Posterior vena cava (tissue), 2 donors: ENCODE data around the gene CABCOCO1. TPM values are rescaled to one million over a fixed set of nuclear protein-coding genes. Genes with fewer than 3 reads are reported as not detected.

Experiments
- DNase-seq: peaks from one replicate; pipeline ENCODE4 v3.0.0-alpha.2; 2020; ENCODE audit warnings: low spot score
- intact Hi-C, 2 donors: fragments of 100-400 bp; cut with DNase I; formaldehyde crosslinking; loops; one replicate each; pipeline versions ENCODE4 v1.14.1 to v1.14.2; 2022 to 2023
- total RNA-seq, 2 donors: library from RNA; stranded (reverse); fragmentation: NEBNext Ultra II Directional; extraction: Animal tissue kit (Norgen Biotek cat#: 25700); gene quantifications; one replicate each; pipeline ENCODE4 v1.2.1, GENCODE V29; 2021
- donor health status: DM: yes; HTN: yes; CAD: no.
- donor health status: DM: yes; HTN: yes; CAD: no.

Gene CABCOCO1
- total RNA-seq, 2 donors from 2014 or later = 1.4 TPM

DNA sequence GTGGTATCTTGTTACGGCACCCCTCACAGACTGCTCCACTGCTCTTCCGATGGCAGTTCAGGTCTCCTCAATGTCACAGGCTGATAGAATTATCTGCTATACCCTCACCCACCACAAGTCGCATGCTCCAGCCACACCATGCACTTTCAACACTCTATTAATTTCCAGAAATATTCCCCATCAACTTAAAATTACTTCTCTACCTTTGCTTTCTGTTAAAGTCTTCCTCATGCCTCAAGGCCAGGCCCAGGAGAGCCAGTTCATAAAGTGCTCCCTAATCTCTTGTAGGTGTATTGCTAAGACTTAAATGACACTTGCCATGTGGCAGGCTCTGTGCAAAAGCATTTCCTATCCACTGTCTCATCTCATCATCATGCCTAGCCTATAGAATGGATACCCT is 132.8 kb downstream of the CABCOCO1 start:
- intact Hi-C loops = no loop called here
- no peak for DNase-seq

DNA sequence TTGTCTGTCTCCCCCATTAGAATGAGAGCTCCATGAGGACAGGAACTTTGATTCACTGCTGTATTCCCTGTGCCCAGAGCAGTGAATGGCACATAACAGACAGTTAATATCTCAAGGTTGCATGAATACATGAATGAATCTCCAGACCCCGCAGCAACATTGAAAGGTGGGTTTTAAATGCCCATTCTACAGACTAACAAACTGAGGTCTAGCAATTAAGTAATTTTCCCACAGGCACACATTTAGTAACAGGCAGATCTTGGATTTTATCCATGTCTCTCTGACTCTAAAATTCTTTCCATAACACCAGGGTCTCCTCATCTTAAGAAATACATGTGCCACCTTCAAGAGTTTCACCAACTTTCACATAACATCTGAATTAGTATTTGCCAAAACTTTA is 134.1 kb downstream of the CABCOCO1 start:
- no peak for DNase-seq
- intact Hi-C loops = no loop called here

DNA sequence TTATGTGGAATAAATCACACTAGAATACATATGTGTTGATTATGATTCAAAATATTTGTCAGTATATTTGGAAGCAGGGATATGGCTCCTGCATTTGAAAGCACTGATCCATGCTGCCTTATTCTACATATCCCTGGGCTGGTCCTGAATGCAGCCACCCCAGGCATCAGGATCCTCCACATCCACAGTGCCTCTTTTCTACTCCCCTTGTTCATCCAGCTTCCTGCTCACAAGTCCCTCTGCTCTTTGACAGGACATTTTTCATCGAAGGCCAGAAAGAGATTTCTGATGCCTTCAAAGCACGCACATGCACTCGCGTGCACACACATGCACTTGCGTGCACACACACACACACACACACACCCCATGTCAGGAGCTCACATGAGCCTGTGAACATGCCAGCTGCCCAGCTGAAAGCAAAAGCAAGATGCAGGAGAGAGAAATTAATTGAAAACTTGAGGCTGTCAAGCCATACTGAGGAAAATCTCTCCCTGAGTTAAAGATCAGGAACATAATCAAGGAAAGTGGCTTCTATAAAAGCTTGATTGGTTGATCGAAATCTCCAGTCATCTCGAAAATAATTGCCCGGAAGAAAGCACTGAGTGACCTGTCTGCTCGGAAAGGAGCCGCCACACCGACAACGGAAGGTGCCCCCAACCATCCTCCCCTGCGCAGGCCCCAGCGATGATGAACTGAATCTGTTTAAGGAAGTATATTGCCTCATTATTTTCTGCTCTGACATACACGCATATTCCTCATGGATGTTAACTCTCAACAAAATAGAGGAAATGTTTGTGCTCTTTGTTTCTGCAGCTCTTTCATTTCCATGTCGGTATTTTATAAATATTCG is 134.8 kb downstream of the CABCOCO1 start:
- no peak for DNase-seq
- intact Hi-C loops = no loop called here

DNA sequence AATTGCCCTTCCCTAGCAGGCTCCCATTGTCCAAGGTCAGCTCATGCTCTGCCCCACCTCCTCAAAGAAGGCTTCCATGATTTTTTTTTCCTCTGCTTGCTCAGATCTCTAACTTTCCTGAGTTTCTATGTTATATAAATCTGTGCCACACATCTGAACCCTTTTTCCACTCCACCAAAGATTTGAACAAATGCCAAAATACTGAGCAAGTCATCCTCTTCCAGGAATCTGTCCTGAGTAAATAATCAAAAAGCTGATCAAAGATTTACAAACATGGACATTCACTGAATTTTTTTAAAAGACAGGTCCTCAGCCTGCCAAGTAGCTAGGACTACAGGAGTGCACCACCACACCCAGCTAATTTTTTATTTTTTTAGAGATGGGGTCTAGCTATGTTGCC is 136.0 kb downstream of the CABCOCO1 start:
- intact Hi-C loops = no loop called here
- DNase-seq = no peak

DNA sequence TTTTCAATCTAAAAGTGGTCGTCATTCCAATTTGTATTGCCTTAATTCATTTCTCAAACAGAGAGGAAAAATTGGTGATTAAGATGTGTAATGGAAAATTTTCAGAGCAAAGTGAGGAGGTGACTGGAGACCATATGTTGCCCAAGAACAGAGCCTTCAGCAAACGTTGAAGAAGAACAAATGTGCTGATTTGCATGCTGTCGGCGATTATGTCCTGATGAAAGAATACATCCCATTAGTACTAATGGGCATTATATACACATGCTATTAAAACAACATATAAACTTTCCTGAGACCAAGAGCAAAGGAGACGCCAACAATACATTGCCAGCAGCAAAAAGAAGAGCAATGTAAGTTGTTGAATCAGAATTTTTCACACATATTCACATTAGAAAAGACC is 138.8 kb downstream of the CABCOCO1 start:
- DNase-seq = no peak
- intact Hi-C loops = no loop called here

DNA sequence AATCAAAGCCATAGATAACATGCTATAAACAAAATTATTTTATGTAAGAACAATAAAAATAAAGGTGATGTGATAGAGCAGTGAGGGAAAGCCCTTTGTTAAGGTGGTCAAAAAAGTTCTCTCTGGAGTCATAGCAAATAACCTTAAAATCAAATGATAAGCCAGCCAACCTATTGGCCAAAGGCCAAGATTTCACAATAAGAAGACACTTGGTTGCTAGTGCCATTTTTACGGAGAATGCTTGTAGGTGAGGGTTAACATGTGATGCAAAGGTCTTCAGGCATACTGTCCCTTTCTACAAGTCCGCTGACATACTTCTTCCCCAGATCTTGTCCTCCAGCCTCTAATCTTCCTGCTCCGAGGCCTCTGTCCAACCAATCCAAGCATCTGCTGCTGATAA is 140.5 kb downstream of the CABCOCO1 start:
- intact Hi-C loops = no loop called here
- DNase-seq = no peak

DNA sequence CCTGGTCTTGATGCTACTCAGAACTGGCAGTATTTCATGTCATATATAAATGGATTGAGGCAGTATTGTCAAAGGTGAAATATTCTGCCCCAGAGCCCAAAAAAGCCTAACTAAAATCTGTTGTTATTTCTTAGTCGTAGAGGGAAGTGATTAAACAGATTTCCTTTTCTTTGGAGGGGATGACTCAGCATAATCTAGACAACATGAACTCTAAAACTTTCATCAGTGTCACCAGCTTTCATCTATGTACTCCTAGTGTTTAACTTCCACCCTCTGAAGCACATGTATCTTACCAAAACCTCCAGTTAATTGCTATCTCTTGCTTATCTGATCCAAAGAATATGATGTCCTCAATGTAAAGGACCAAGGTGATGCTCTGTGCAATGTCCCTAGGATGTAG is 141.7 kb downstream of the CABCOCO1 start:
- intact Hi-C loops = no loop called here

DNA sequence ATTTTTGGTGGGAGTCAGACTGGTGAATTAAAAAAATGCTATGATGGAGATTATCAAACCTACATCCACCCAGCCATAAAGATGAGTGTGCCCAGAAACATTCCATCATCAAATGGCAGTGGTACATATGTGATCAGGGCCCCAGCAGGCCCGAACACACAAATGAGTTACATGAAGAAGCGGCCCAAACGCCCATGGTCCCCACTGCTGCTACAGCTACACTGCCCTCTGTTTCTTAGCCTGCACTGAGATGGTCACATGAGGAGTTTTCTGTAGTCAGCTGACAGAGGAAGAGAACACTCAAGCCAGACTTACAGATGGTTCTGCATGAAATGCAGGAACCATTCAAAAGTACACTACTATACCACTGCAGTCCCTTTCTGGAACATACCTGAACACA is 142.4 kb downstream of the CABCOCO1 start:
- intact Hi-C loops = no loop called here
- no peak for DNase-seq

More for the DNA sequence above, 141.7 kb downstream of the CABCOCO1 start:
- no peak for DNase-seq

DNA sequence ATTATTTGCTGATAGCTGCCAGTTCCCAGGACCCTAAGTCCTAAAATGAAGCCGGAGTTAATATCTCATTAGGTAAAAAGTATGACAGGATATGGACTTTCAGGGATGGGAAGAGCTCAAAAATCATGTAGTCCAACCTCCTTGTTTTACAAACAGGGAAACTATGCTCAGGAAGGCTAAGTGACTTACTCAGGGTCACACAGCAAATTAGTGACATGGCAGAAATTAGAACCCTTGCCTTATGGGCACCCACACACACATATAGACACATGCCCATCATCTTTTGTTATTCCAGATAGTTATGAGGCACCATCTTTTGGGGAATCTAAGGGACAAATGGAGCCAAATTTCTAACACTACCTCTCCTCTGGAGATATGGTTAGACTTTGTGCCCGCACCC is 147.5 kb downstream of the CABCOCO1 start:
- intact Hi-C loops = no loop called here
- no peak for DNase-seq

DNA sequence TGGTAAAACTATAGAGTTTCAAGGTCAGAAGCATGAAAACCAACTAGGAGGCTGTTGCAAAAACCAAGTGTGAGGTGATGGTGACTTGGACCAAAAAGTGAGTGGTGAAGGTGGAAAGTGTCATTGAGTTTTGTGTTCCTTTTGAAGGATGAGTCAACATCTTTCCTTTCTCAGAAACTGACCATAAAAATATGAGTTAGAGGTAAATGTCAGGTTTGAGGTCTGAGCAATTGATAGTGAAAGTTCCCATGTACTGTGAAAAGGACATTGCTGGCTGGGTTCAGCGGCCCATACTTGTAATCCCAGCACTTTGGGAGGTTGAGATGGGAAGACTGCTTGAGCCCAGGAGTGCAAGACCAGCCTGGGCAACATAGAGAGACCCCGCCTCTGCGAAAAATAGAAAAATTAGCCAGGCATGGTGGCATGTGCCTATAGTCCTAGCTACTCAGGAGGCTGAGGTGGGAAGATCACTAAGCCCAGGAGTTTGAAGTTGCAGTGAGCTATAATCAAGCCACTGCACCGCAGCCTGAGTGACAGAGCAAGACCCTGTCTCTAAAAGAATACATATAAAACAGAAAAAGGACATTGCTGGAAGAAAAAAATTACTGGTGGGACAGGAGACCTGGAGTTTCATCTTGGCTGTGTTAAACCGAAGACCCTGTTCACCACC is 149.5 kb downstream of the CABCOCO1 start:
- no peak for DNase-seq
- intact Hi-C loops = no loop called here

DNA sequence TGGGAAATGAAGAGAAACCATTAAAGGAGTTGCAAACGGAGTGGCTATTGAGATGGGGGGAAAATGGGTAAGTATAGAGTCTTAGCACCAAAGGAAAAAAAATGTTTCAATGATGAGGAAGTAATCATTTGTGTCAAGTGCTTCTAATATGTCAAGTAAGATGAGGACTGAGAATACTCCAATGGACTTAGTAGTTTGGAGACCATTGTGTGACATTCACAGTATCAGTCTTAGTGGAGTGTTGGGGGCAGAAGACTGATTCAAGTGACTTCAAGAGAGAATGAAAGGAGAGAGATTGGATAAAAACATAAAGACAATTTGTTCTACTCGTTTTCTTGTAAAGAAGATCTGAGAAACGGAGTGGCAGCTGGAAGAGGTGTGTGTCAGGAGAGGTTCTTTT is 150.2 kb downstream of the CABCOCO1 start:
- intact Hi-C loops = no loop called here
- DNase-seq = no peak

DNA sequence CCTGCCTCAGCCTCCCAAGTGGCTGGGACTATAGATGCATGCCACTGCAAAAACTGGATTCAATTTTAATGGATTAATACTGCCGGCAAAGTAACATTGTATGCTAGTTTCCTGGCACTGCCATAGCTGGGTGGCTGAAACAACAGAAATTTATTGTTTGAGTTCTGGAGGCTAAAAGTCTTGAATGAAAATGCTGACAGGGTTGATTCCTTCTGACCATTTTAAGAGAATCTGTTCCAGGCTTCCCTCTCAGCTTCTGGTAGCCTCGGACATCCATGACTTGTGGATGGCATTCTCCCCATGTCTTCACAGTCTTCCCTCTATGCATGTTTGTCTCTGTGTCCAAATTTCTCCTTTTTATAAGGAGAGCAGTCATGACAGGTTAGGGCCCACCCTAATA is 151.4 kb downstream of the CABCOCO1 start:
- intact Hi-C loops = no loop called here
- no peak for DNase-seq

DNA sequence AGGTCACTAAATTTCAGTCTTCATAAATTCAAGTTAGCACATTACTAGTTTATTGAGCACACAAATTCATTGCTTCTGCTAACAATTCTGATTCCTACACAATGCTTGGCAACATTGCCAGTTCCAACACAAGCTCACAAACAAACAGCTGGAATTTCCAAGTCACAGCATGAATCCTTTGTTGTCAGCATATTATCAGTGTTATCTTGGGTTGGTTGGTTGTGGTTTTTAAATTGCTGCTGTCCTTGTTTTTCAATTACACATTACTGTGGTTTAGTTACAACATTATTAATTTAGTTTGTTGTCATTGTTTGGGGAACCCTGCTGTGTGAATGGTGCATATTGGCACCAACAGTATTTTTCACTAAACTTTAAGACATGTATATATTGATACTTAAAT is 152.8 kb downstream of the CABCOCO1 start:
- no peak for DNase-seq
- intact Hi-C loops = no loop called here

Other genes starting within 250 kb of the CABCOCO1 start
- gene TMEM26, start 209.5 kb upstream of the CABCOCO1 start, total RNA-seq = 1 to 10 TPM in 1 of 2 donors, under 1 TPM in 1; 0.81 to 1.1 TPM
- gene ARID5B, start 238.8 kb downstream of the CABCOCO1 start, total RNA-seq = 10 to 100 TPM; 75.0 to 96.1 TPM